Caki2 (cell line): ENCODE results near the gene NKRF. TPM values are rescaled to one million over a fixed set of nuclear protein-coding genes. Genes with fewer than 3 reads are reported as not detected.
A peak's percentile ranks its signal among the peaks of the same experiment; 100 is the strongest.
"Not testable (repeated sequence)": the region's sequence is repeated elsewhere in the genome, so short reads cannot be mapped to it uniquely, and the experiment has no call there.

Experiments used
- DNase-seq: peaks from one replicate; pipeline ENCODE4 v3.0.0-alpha.2; 2015; ENCODE audit warnings: low read depth
- in situ Hi-C: cut with HindIII; loops from 2 replicates; pipeline ENCODE4 v1.10.0; 2016; ENCODE audit warnings: low sequenced_read_pairs, low pct_unique_long_range_greater_than_20kb, mixed read lengths
- total RNA-seq: library from RNA; depleted of rRNA; stranded (reverse); fragments of >200 nt; shearing (Covaris generic); gene quantifications from 2 replicates; pipeline ENCODE4 v1.2.3, GENCODE V29; 2014; ENCODE audit warnings: low replicate concordance; rRNA removed

NKRF gene
- total RNA-seq: 5.2 and 7.1 TPM in 2 replicates

DNA sequence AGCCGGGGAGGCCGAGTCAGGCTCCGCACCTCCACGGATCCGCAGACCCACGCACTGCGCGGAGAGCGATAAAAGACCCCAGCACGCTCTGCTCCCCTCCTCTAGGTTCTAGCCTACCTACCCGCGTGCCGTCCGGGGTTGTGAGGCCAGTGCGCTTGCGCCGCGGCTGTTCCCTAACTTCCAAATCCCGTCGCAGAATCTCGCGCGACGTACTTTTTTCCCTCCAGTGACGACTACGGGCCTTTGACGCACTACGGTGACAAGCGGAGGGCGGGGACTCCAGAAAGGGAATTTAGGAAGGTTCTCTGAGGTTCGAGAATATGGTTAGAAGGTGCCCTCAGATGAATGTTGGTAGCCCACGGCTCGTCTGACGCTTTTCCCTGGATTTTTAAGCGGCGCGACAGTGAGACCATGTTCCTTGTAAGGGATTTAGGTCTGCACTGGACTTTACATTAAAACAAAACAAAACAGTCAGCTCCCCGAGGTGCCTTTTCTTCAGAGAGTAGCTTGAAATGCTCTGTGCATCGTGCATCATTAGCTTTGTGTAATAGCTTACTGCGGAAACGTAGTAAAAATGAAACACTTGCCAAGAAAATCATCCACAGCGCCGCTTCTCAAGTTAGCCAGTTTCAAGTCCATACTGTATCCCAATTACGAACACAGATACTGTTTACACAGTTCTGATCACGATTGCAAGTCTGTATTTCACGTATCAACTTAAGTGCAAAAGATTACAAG lies at the start of gene NKRF:
NKRF (minus strand) TSS at position 145 of the 738 bp plus-strand sequence.
- in situ Hi-C loops: no loop called here

GRCh38 chrX:119655125-119655524 lies 48.9 kb upstream of the NKRF start:
- in situ Hi-C loops: no loop called here
- no peak for DNase-seq

More for the DNA sequence above, at the start of gene NKRF:
- peak; percentile 79 for DNase-seq

DNA sequence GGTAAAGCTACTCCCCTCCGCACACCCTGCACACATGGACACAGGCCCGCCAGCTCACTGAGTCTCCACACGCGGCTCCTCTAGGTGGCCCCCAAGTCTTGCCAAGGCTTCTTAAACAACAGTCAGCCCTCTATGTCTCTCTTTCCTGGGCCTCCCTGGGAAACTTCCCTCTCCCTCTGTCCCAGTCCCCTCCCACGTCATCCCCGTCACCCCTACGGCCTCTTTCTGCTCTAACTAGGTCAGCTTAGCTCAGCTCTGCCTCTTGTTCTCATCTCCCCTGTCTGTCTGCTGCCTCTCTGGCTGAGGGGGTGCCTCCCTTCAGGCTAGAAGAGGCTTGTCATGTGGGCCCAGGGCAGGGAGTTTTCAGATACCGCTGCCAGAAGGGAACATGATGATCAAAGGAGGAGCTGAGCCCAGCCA lies 47.9 kb upstream of the NKRF start:
- DNase-seq: no peak

DNA sequence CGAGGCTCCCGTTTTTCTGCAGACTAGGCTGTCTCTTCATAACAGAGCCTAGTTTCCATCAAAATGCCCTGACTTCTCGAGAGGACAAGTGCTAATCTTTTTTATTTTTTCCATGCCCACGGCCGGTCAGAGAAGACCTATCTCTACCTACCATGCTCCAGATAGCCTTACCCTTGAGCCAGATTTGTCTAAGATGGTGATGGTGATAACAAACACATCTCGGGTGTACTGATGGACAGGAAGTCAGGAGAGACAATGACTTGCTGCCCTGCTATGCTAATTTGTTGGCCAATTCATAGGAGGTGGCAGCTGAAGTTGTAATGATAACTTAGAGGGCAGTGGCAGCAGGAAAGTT lies 42.2 kb upstream of the NKRF start:
- in situ Hi-C loops: no loop called here
- no peak for DNase-seq

More for the DNA sequence above, 47.9 kb upstream of the NKRF start:
- in situ Hi-C loops: no loop called here

- in situ Hi-C loops: no loop called here
- no peak for DNase-seq
Measured at GRCh38 chrX:119647552-119648420, 41.6 kb upstream of the NKRF start.

- no peak for DNase-seq
- in situ Hi-C loops: no loop called here
Measured at GRCh38 chrX:119647089-119647488, 40.9 kb upstream of the NKRF start.

DNA sequence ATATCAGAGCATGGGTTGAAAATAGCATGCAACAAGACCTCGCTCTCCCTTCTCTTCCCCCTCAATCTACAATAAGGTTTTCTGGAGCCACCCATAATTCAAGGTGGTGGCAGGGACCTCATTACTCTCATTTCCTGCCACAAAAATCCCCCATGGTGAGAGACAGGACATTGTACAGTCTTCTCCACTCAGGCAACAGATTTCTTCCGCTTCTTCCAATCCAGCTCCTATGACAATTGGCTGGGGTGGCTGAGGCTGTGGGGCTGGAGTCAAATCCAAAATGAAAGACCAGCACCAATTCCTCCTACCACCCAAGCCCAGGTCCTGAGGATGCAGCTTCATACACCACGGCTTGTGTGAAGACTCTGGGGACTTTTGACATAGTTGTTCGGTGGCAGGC lies 40.3 kb upstream of the NKRF start:
- no peak for DNase-seq
- in situ Hi-C loops: no loop called here

DNA sequence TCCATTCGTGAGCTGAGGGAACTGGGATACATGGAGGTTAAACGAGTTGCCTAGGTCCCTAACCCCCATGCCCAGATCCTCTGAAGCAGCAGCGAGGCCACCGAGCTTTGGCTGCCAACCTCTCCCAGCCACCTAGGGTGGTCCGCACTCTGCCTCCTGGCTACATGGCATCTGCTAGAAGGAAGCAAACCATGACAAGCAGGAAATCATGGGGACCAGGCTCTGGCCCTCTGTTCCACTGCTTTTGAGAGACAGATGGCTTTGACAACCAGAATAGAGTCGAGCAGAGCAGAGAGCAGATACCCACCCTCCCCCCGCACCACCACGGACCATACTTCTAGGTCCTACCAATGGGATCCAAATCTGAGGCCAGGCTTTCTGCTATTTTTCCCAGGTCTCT lies 37.5 kb upstream of the NKRF start:
- DNase-seq: no peak
- in situ Hi-C loops: no loop called here

GRCh38 chrX:119640731-119641170 lies 34.5 kb upstream of the NKRF start:
- in situ Hi-C loops: no loop called here
- DNase-seq: no peak

GRCh38 chrX:119638725-119639471 lies 32.7 kb upstream of the NKRF start:
- in situ Hi-C loops: no loop called here
- peak; percentile 28 for DNase-seq

DNA sequence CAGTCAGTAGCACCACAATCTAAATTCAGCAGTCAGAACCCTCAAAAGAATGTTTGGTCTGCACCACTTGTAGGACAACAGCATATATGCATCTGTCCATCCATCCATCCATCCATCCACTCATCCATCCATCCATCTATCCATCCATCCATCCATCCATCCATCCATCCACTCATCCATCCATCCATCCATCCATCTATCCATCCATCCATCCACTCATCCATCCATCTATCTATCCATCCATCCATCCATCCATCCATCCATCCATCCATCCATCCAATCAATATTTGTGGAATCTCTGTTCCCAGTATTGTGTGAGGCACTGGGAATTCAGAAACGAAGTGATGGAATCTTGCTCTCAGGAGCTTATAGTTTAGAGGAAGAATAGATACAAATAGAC lies 31.2 kb upstream of the NKRF start:
- DNase-seq, in situ Hi-C loops: not testable (repeated sequence)

DNA sequence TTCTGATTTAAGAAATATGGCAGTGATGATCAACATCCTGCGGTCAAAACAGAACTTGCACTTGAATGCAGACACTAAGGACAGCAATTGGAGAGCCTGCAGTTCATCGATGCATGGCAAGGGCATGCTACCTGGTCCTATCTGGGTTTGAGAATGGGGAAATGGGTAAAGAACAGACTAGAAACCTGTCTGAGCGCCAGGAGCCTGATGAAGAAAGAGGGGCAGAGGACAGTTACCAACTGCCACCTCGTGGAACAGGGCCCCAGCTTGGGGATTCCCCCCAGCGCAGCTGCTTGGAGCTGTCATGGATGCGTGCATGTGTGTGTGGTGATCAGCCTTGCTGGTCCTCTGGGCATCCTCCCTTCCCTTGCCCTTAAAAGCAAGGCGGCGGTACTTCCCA lies 30.2 kb upstream of the NKRF start:
- no peak for DNase-seq
- in situ Hi-C loops: no loop called here

GRCh38 chrX:119635799-119636198 lies 29.6 kb upstream of the NKRF start:
- DNase-seq: no peak
- in situ Hi-C loops: no loop called here

- in situ Hi-C loops: no loop called here
- no peak for DNase-seq
Measured at GRCh38 chrX:119635179-119635578, 29.0 kb upstream of the NKRF start.

DNA sequence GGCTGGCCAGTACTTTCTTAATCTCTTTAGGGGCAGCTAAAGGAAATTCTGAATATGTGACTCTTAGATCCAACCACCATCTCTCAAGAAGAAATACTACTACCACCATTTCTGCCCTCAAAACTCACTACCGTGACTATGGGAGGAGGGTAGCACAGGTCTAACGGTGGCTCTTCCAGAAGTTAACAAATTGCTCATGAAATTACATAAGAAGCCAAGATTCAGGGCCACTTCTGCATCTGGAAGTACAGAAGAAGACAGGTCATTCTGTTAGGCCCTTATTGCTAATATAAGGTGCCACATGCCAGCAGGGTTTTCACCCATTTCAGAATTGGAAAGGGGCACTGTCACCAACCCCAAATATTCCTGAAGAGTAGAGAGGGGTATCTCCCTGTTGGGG lies 19.6 kb upstream of the NKRF start:
- no peak for DNase-seq
- in situ Hi-C loops: no loop called here

- no peak for DNase-seq
- in situ Hi-C loops: no loop called here
Measured at GRCh38 chrX:119624951-119625668, 18.9 kb upstream of the NKRF start.

- DNase-seq: no peak
Measured at GRCh38 chrX:119624417-119624816, 18.2 kb upstream of the NKRF start.

More at GRCh38 chrX:119624417-119624816, 18.2 kb upstream of the NKRF start:
- in situ Hi-C loops: no loop called here
